K562 (cell line): ENCODE results near the gene MAD1L1. TPM values are rescaled to one million over a fixed set of nuclear protein-coding genes. Genes with fewer than 3 reads are reported as not detected.
A peak's percentile ranks its signal among the peaks of the same experiment; 100 is the strongest.

Experiments
- CBX5 ChIP-seq: IDR thresholded peaks from 2 replicates; pipeline ENCODE4 v1.6.1; 2014; ENCODE audit warnings: low read depth, borderline replicate concordance
- CTCFL ChIP-seq: IDR thresholded peaks from 2 replicates; pipeline ENCODE4 v1.6.1; 2011; ENCODE audit warnings: borderline replicate concordance, low read depth, mild to moderate bottlenecking, moderate library complexity, low read length; ENCODE audit not compliant: insufficient read depth, poor library complexity, severe bottlenecking
- DEAF1 ChIP-seq: fragments of 450-650 bp; formaldehyde crosslinking; IDR thresholded peaks from 2 replicates; pipeline ENCODE4 v1.4.0; 2020; ENCODE audit warnings: mild to moderate bottlenecking, moderate library complexity
- DNMT1 ChIP-seq: fragments of 450-650 bp; IDR thresholded peaks from 2 replicates; pipeline ENCODE4 v1.6.1; 2016; ENCODE audit warnings: antibody characterized with exemption, mild to moderate bottlenecking
- FOXA1 ChIP-seq: fragments of 450-650 bp; IDR thresholded peaks from 2 replicates; pipeline ENCODE4 v1.6.1; 2016; ENCODE audit warnings: mild to moderate bottlenecking, borderline replicate concordance
- FUS ChIP-seq: fragments of 200-400 bp; formaldehyde crosslinking; optimal IDR thresholded peaks from 2 replicates; pipeline ENCODE3; 2017; ENCODE audit warnings: low read depth, low read length
- GTF2B ChIP-seq: IDR thresholded peaks from 2 replicates; pipeline ENCODE4 v1.6.1; 2011; ENCODE audit not compliant: insufficient read length; ENCODE audit errors: extremely low read depth
- HES1 ChIP-seq: fragments of 450-650 bp; IDR thresholded peaks from 2 replicates; pipeline ENCODE4 v1.6.1; 2016; ENCODE audit warnings: low read depth, mild to moderate bottlenecking, moderate library complexity
- HIVEP1 ChIP-seq: fragments of 250-450 bp; sonication (Bioruptor Pico); IDR thresholded peaks from 2 replicates; pipeline ENCODE4 v1.4.0; 2020; ENCODE audit warnings: mild to moderate bottlenecking
- HNRNPH1 ChIP-seq: fragments of 200-400 bp; formaldehyde crosslinking; optimal IDR thresholded peaks from 2 replicates; pipeline ENCODE3; 2017; ENCODE audit warnings: low read depth, mild to moderate bottlenecking, low read length, moderate library complexity
- HNRNPLL ChIP-seq: fragments of 200-400 bp; formaldehyde crosslinking; IDR thresholded peaks from 2 replicates; pipeline ENCODE4 v1.6.1; 2017; ENCODE audit warnings: low read length, low read depth, mild to moderate bottlenecking; ENCODE audit not compliant: poor library complexity, severe bottlenecking
- MLLT1 ChIP-seq, 2 experiments: fragments of 450-650 bp; IDR thresholded peaks; 2 replicates each; pipeline ENCODE4 v1.6.1; 2016
- NRF1 ChIP-seq, 2 experiments: fragments of 450-650 bp; IDR thresholded peaks in 1 of 2; conservative IDR thresholded peaks in 1 of 2; 2 replicates each; pipeline ENCODE4 v1.6.1; 2014; ENCODE audit warnings: mild to moderate bottlenecking in 2 of 2
- POLR2G ChIP-seq: fragments of 200-400 bp; formaldehyde crosslinking; IDR thresholded peaks from 2 replicates; pipeline ENCODE4 v1.6.1; 2017; ENCODE audit warnings: low read depth, mild to moderate bottlenecking, antibody characterized with exemption, low read length, moderate library complexity
- SMARCA4 ChIP-seq: fragments of 450-650 bp; IDR thresholded peaks from 2 replicates; pipeline ENCODE4 v1.6.1; 2016
- TAF7 ChIP-seq: fragments of 450-650 bp; IDR thresholded peaks from 2 replicates; pipeline ENCODE4 v1.6.1; 2016; ENCODE audit warnings: missing genetic modification characterization, missing compliant biosample characterization
- TEAD2 ChIP-seq: fragments of 450-650 bp; IDR thresholded peaks from 2 replicates; pipeline ENCODE4 v1.6.1; 2016; ENCODE audit warnings: missing genetic modification characterization, control low read depth, missing compliant biosample characterization
- THAP7 ChIP-seq: fragments of 250-450 bp; sonication (Bioruptor Pico); IDR thresholded peaks from 2 replicates; pipeline ENCODE4 v1.5.0; 2021
- ZBTB43 ChIP-seq: sonication (generic); formaldehyde crosslinking; IDR thresholded peaks from 2 replicates; pipeline ENCODE4 v1.8.0; 2023; ENCODE audit warnings: mild to moderate bottlenecking, missing genetic modification reagents
- ZNF3 ChIP-seq: fragments of 250-450 bp; sonication (Bioruptor Pico); IDR thresholded peaks from 2 replicates; pipeline ENCODE4 v1.5.0; 2021; ENCODE audit warnings: mild to moderate bottlenecking, moderate library complexity
- polyA plus RNA-seq, 8 experiments: library from polyadenylated mRNA; depleted of rRNA in 4 of 8; stranded (reverse) in 5 of 8; unstranded in 3 of 8; fragments of >200 nt; fragmentation: Nextera tagmentation in 2 of 8; fragmentation: Illumina TruSeq in 1 of 8; extraction: Ambion mirVana in 2 of 8; extraction: Trizol in 1 of 8; gene quantifications; 2 replicates each; pipeline versions ENCODE4 v1.2.1 to v1.2.3, GENCODE V29; 2011 to 2014; ENCODE audit warnings: inconsistent platforms in 1 of 8, missing spikeins in 1 of 8
- total RNA-seq, 7 experiments: library from RNA; depleted of rRNA in 6 of 7; stranded (reverse); fragments of >200 nt in 6 of 7; fragmentation: Illumina TruSeq in 2 of 7; extraction: Trizol in 2 of 7; gene quantifications; 2 replicates each; pipeline versions ENCODE4 v1.2.1 to v1.2.3, GENCODE V29; 2011 to 2021; ENCODE audit warnings: low replicate concordance in 1 of 7

MAD1L1 gene
- total and polyA plus RNA-seq, 9 of the 15 experiments (the other 6 are each of a cell fraction or from before 2014, with no cell fraction given), result 1.7 to 89.7 (median 18.0) TPM

- TF ChIP-seq TAF7 (tag), result no peak
- peak; percentile 75; the same call in 1 of the 2 replicates for TF ChIP-seq SMARCA4
- no peak for TF ChIP-seq HNRNPLL
- no peak for TF ChIP-seq FUS
- TF ChIP-seq DEAF1 (CRISPR knock-in tag), result no peak
- no peak for TF ChIP-seq HIVEP1
- TF ChIP-seq MLLT1 (IDR thresholded peaks at IDR 0.05), result no peak
- no peak for TF ChIP-seq NRF1 (conservative IDR thresholded peaks at IDR 0.05 in 1 of 2, IDR thresholded peaks at IDR 0.05 in 1 of 2)
- no peak for TF ChIP-seq HES1
- TF ChIP-seq CBX5, result no peak
- no peak for TF ChIP-seq THAP7
- TF ChIP-seq FOXA1, result no peak
- TF ChIP-seq DNMT1, result no peak
- TF ChIP-seq ZBTB43 (CRISPR knock-in tag), result no peak
- no peak for TF ChIP-seq ZNF3 (CRISPR knock-in tag)
- TF ChIP-seq CTCFL, result no peak
- TF ChIP-seq POLR2G, result no peak
- TF ChIP-seq GTF2B, result no peak
- no peak for TF ChIP-seq HNRNPH1
- TF ChIP-seq TEAD2 (tag), result no peak
Observed at GRCh38 chr7:2282185-2282751, 49.5 kb upstream of the MAD1L1 start (continued).
